SJSA1 (cell line): ENCODE data around the gene NYNRIN. TPM values are rescaled to one million over a fixed set of nuclear protein-coding genes. Genes with fewer than 3 reads are reported as not detected.
"Not testable (repeated sequence)": the region's sequence is repeated elsewhere in the genome, so short reads cannot be mapped to it uniquely, and the experiment has no call there.

ENCODE experiments used
- DNase-seq, 2 experiments: peaks; one replicate each; pipeline ENCODE4 v3.0.0-alpha.2; 2015 to 2020; ENCODE audit warnings: low spot score in 2 of 2, low read depth in 1 of 2
- H3K27ac ChIP-seq: fragments of 250-450 bp; sonication (Bioruptor Pico); 2 replicates; pipeline ENCODE4 v1.5.1; 2020; ENCODE audit warnings: mild to moderate bottlenecking, moderate library complexity
- H3K27me3 ChIP-seq: fragments of 250-450 bp; sonication (Bioruptor Pico); replicated peaks from 2 replicates; pipeline ENCODE4 v1.5.1; 2020; ENCODE audit warnings: mild to moderate bottlenecking, moderate library complexity
- H3K36me3 ChIP-seq: fragments of 250-450 bp; sonication (Bioruptor Pico); 2 replicates; pipeline ENCODE4 v1.5.1; 2020; ENCODE audit warnings: mild to moderate bottlenecking
- H3K4me1 ChIP-seq: fragments of 250-450 bp; sonication (Bioruptor Pico); replicated peaks from 2 replicates; pipeline ENCODE4 v1.6.1; 2021; ENCODE audit warnings: mild to moderate bottlenecking
- H3K4me3 ChIP-seq: fragments of 250-450 bp; sonication (Bioruptor Pico); 2 replicates; pipeline ENCODE4 v1.5.1; 2020; ENCODE audit warnings: mild to moderate bottlenecking
- H3K9me3 ChIP-seq: fragments of 250-450 bp; sonication (Bioruptor Pico); replicated peaks from 2 replicates; pipeline ENCODE4 v1.5.1; 2020; ENCODE audit warnings: mild to moderate bottlenecking
- total RNA-seq: library from RNA; depleted of rRNA; stranded (reverse); fragments of >200 nt; shearing (Covaris generic); gene quantifications from 2 replicates; pipeline ENCODE4 v1.2.3, GENCODE V29; 2014

The NYNRIN gene
- total RNA-seq, 1 experiment from 2014 or later = 0.87 TPM

- Histone ChIP-seq H3K36me3 (peaks cover 55% of the 10 kb centered on the region), H3K27me3 (no peaks in the 10 kb centered on the region), H3K4me3 (no peak overlapping the region), H3K4me1 (peaks cover 3% of the 10 kb centered on the region; the same call in 1 of the 2 replicates), H3K27ac (no peak overlapping the region), H3K9me3 (no peaks in the 10 kb centered on the region)
- DNase-seq = no peak
These were observed 42.0 kb downstream of the NYNRIN start for GRCh38 chr14:24440606-24441399.

- no peaks in the 10 kb centered on the region for H3K27me3 ChIP-seq
- DNase-seq = no peak
- H3K36me3 ChIP-seq = peaks cover 48% of the 10 kb centered on the region
- no peaks in the 10 kb centered on the region for H3K9me3 ChIP-seq
- no peak overlapping the region for H3K27ac ChIP-seq
- peak overlapping the region; percentile 54 for H3K4me3 ChIP-seq
- peaks cover 3% of the 10 kb centered on the region; the same call in 1 of the 2 replicates for H3K4me1 ChIP-seq
These were observed 42.7 kb downstream of the NYNRIN start for GRCh38 chr14:24441485-24441884.

GRCh38 chr14:24441904-24442239 is 43.1 kb downstream of the NYNRIN start:
- no peak for DNase-seq
- Histone ChIP-seq H3K27me3 (no peaks in the 10 kb centered on the region), H3K4me1 (peaks cover 3% of the 10 kb centered on the region; the same call in 1 of the 2 replicates)

GRCh38 chr14:24442240-24443052 is 43.6 kb downstream of the NYNRIN start, which contains the start of gene SDR39U1:
TSS of gene SDR39U1 (minus strand) at chr14:24442776. CDS start at chr14:24442769, 7 bp downstream.
- peaks cover 39% of the 10 kb centered on the region for H3K36me3 ChIP-seq
- no peaks in the 10 kb centered on the region for H3K27me3 ChIP-seq
- peak; percentile 96 to 97 for DNase-seq
- H3K4me3 ChIP-seq = peak within 1 kb of the TSS; percentile 54
- H3K27ac ChIP-seq = peak within 1 kb of the TSS; percentile 97
- no peaks in the 10 kb centered on the region for H3K9me3 ChIP-seq
- peaks cover 3% of the 10 kb centered on the region; the same call in 1 of the 2 replicates for H3K4me1 ChIP-seq

More at GRCh38 chr14:24441904-24442239, 43.1 kb downstream of the NYNRIN start:
- H3K36me3 ChIP-seq = peaks cover 44% of the 10 kb centered on the region
- H3K27ac ChIP-seq = peak overlapping the region; percentile 97
- no peaks in the 10 kb centered on the region for H3K9me3 ChIP-seq
- peak overlapping the region; percentile 54 for H3K4me3 ChIP-seq

GRCh38 chr14:24443053-24443665 is 44.4 kb downstream of the NYNRIN start:
- DNase-seq = no peak
- H3K4me1 ChIP-seq = peaks cover 3% of the 10 kb centered on the region; the same call in 1 of the 2 replicates
- H3K36me3 ChIP-seq = peaks cover 32% of the 10 kb centered on the region
- peak overlapping the region; percentile 54 for H3K4me3 ChIP-seq
- H3K27me3 ChIP-seq = no peaks in the 10 kb centered on the region
- H3K27ac ChIP-seq = peak overlapping the region; percentile 4; the same call in 1 of the 2 replicates
- no peaks in the 10 kb centered on the region for H3K9me3 ChIP-seq

GRCh38 chr14:24450828-24451227 is 52.0 kb downstream of the NYNRIN start:
- H3K27ac ChIP-seq, DNase-seq, H3K36me3 ChIP-seq, H3K4me1 ChIP-seq, H3K9me3 ChIP-seq, H3K27me3 ChIP-seq, H3K4me3 ChIP-seq: not testable (repeated sequence)

GRCh38 chr14:24456980-24457379 is 58.2 kb downstream of the NYNRIN start:
- no peaks in the 10 kb centered on the region for H3K4me1 ChIP-seq

GRCh38 chr14:24458736-24459135 is 59.9 kb downstream of the NYNRIN start:
- DNase-seq = no peak
- no peak overlapping the region for H3K27ac ChIP-seq
- H3K36me3 ChIP-seq = peaks cover 3% of the 10 kb centered on the region; the same call in 1 of the 2 replicates
- no peaks in the 10 kb centered on the region for H3K9me3 ChIP-seq
- no peaks in the 10 kb centered on the region for H3K4me1 ChIP-seq
- H3K4me3 ChIP-seq = no peak overlapping the region
- no peaks in the 10 kb centered on the region for H3K27me3 ChIP-seq

More at GRCh38 chr14:24456980-24457379, 58.2 kb downstream of the NYNRIN start:
- no peak for DNase-seq
- Histone ChIP-seq H3K36me3 (peaks cover 3% of the 10 kb centered on the region; the same call in 1 of the 2 replicates), H3K9me3 (no peaks in the 10 kb centered on the region), H3K4me3 (no peak overlapping the region), H3K27me3 (no peaks in the 10 kb centered on the region), H3K27ac (no peak overlapping the region)

- H3K27me3 ChIP-seq = no peaks in the 10 kb centered on the region
- no peak for DNase-seq
- H3K36me3 ChIP-seq = peaks cover 2% of the 10 kb centered on the region; the same call in 1 of the 2 replicates
- H3K27ac ChIP-seq = no peak overlapping the region
- no peaks in the 10 kb centered on the region for H3K9me3 ChIP-seq
- H3K4me3 ChIP-seq = no peak overlapping the region
- H3K4me1 ChIP-seq = no peaks in the 10 kb centered on the region
These were observed 60.5 kb downstream of the NYNRIN start for GRCh38 chr14:24459331-24459730.

GRCh38 chr14:24461336-24461735 is 62.5 kb downstream of the NYNRIN start:
- no peak overlapping the region for H3K27ac ChIP-seq
- DNase-seq = no peak
- H3K4me1 ChIP-seq = no peaks in the 10 kb centered on the region
- no peaks in the 10 kb centered on the region for H3K36me3 ChIP-seq
- no peak overlapping the region for H3K4me3 ChIP-seq
- no peaks in the 10 kb centered on the region for H3K27me3 ChIP-seq
- no peaks in the 10 kb centered on the region for H3K9me3 ChIP-seq

GRCh38 chr14:24463017-24463883 is 64.4 kb downstream of the NYNRIN start:
- no peak for DNase-seq

GRCh38 chr14:24463884-24464785 is 65.3 kb downstream of the NYNRIN start:
- Histone ChIP-seq H3K36me3 (no peaks in the 10 kb centered on the region), H3K27ac (no peak overlapping the region), H3K4me3 (no peak overlapping the region), H3K27me3 (no peaks in the 10 kb centered on the region), H3K9me3 (no peaks in the 10 kb centered on the region), H3K4me1 (no peaks in the 10 kb centered on the region)
- no peak for DNase-seq

More at GRCh38 chr14:24463017-24463883, 64.4 kb downstream of the NYNRIN start:
- Histone ChIP-seq H3K9me3 (no peaks in the 10 kb centered on the region), H3K4me3 (no peak overlapping the region), H3K36me3 (no peaks in the 10 kb centered on the region), H3K27ac (no peak overlapping the region), H3K4me1 (no peaks in the 10 kb centered on the region), H3K27me3 (no peaks in the 10 kb centered on the region)
